ENCODE measurements around the gene HDGFL3.

HDGFL3 gene

DNA sequence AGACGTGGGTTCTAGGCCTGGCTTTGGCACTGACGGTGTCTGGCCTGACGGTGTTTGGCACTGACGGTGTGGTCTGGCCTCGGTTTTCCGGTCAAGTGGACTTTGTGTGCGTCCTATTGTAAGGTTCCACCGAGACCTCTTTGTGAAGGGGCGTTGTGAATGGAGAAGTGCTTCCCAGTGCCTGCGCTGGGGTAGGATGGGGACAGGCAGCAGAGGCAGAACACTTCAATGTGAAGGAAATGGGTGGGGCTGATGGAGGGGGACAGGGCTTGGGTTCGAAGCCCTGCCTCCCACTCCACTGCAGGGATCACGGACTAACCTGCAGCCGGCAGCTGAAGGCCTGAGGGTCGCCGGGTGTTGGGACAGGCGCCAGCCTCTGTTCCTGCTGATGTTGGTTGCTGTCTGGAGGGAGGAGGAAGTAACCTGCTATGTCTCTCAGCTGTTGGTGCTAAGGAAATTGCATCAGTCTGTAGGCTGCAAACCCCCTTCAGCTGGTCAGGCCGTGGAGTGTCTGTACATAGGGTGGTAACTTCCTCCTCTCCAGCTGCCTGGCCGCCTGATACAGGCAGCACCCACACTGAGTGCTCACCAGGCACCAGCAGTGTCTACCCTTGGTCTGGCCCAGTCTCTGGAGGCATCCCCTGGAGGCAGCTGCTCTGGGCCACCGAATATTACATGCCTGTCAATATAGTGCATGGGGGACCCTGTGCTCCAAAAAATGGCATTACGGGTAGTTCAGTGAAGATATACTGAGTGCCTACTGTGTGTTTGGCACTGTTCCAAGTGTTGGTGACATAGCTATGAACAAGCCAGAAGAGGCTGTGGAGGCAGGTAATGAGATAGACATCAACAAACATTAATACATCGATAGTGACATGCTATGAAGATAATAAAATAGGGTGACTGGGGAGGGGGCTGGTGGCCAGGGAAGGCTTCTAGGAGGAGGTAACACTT, 99.1 kb downstream of the HDGFL3 start:
- TF ChIP-seq GATA3 (IDR thresholded peaks at IDR 0.05; ENCODE audit: low read depth, low read length) (no peak), GATA2 (IDR thresholded peaks at IDR 0.05; ENCODE audit: low read depth, low read length) (no peak)

DNA sequence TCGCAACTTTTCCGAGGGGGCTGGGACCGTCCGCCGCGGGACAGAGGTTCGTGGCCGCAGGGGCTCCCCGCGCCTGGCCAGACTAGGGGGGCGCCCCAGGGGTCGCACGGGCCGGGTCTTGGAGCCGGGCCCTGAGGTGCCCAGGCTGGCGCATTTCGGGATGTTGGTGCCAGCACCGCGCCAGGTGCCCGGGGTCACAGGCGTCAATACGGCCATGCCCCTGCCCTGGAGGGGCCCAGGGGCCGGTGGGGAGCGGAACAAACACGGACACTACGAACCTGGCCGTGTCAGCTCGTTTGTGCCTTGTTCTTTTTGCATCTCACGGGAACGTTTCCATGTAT, 99.8 kb downstream of the HDGFL3 start:
- TF ChIP-seq GATA2 (IDR thresholded peaks at IDR 0.05; ENCODE audit: low read depth, low read length) (no peak), GATA3 (IDR thresholded peaks at IDR 0.05; ENCODE audit: low read depth, low read length) (no peak)

DNA sequence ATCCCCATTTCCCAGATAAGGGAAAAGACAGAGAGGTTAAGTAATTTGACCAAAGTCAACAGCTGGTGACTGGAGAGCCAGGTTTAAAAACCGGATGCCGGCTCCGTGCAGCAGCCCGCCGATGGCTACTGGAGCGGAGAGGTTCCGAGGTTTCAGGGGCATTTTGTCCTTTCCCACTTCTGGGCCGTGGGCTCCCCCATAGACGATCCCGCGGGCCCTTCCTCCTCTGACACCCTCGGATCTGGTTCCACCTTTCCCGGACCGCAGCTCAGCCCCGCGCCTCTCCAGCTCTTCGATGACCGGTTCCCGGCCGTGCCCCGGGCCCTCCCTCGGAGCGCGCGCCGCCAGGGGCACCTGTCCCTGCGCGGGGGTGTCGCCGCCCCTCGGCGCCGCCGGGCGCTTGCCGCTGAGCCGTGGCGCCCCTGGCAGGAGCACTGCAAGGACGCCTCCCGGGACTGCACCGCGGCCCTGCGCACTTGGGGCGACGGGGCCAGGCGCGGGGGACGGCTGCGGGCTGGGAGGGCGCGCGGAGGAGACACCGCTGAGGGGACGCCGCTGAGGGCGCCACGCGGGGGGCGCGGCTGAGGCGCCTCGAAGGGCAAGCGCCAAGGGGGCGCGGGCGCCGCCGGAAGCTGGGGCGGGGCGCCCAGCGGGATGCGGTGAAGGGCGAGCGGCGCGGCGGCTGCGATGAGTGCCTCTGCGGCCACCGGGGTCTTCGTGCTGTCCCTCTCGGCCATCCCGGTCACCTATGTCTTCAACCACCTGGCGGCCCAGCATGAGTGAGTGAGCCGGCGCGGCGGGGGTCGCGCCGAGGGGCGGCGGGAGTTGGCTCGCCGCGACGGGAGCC, 100.4 kb downstream of the HDGFL3 start, which contains the start of gene TM6SF1:
Gene TM6SF1, plus strand, starts transcription at position 652 of the 847 bp plus-strand sequence. Its CDS starts 36 bp downstream, at position 688.
- TF ChIP-seq GATA2 (IDR thresholded peaks at IDR 0.05; ENCODE audit: low read depth, low read length), result no peak
- TF ChIP-seq GATA3 (IDR thresholded peaks at IDR 0.05; ENCODE audit: low read depth, low read length), result no peak

DNA sequence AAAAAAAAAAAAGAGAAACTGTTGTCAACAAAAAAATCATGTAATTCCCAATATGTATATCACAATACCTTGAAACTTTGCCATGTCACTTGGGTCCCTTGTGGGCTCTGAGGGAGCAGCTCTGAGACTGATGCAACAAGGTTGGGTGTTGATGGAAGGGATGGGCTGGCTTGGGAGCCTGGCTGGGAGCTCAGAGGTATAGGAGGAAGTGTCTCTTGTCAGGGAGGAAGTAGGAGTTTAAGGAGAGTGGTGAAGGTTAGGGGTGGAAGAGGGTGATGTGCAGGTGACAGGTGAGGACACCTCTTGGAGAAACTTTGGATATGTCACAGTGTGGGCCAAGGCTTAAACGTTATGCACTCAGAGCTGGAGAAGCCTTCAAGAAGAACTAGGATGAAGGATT, 102.2 kb downstream of the HDGFL3 start:
- TF ChIP-seq GATA2 (IDR thresholded peaks at IDR 0.05; ENCODE audit: low read depth, low read length) (no peak), GATA3 (IDR thresholded peaks at IDR 0.05; ENCODE audit: low read depth, low read length) (no peak)

DNA sequence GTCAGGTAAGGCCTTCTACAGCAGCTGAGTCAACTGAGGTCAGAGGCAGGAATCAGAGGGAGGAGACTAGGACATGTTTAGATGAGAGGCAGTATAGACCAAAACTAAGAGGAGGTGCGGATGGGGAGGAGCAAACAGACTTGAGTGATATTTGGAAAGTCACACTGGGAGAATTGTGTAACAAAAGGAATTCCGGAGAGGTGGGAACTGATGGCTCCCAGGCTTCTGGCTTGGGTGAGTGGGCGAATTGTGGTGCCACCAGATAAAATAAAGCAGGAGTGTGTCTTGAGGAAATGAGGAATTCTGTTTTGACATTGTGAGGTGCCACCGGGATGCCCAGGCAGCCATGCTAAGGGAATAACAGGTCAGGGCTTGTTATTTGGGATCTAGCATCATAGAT, 103.5 kb downstream of the HDGFL3 start:
- TF ChIP-seq GATA3 (IDR thresholded peaks at IDR 0.05; ENCODE audit: low read depth, low read length) (no peak), GATA2 (IDR thresholded peaks at IDR 0.05; ENCODE audit: low read depth, low read length) (no peak)

DNA sequence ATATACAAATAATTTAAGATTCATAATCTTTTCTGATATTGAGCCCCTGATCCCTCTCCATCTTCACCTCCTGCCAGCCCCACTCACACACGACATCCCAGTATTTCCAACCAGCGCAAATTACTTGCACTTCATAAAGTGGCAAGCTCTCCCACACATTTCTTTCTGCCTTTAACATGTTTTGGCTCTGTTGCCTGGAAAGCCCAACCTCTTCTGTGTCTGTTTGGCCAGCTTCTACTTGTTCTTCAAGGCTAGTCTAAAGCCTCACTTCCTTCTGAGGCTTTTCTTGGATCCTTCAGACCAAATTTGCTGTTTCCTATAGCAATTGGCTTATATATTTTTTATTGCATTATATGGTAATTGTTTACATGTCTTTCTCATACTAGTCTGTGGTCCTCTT, 105.3 kb downstream of the HDGFL3 start:
- TF ChIP-seq GATA3 (IDR thresholded peaks at IDR 0.05; ENCODE audit: low read depth, low read length), result no peak
- TF ChIP-seq GATA2 (IDR thresholded peaks at IDR 0.05; ENCODE audit: low read depth, low read length), result no peak

DNA sequence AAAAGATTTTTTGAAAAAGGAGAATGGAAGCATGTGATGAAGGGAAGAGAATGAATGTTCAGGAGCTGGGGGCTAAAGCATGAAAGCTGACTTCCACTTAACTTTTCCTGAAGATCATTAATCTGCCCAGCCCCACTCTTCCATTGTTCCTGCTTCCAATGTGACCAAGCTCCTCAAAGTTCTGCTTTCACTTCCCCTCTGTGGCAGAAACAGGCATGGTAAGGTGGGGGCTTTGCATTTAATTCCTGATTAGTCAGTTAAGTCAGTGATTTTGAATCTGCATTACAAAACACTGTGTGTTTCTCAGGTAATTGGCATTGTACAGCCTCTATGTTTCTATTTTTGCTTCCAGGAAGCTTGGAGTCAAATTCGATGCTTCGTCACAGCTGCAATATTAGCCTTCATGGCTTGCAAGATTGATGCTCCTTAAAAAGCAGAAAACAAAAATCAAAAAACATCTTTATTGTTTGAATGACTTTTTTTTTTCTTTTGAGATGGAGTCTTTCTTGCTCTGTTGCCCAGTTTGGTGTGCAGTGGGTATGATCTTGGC, 107.5 kb downstream of the HDGFL3 start:
- no peak for TF ChIP-seq GATA2 (IDR thresholded peaks at IDR 0.05; ENCODE audit: low read depth, low read length)
- no peak for TF ChIP-seq GATA3 (IDR thresholded peaks at IDR 0.05; ENCODE audit: low read depth, low read length)

DNA sequence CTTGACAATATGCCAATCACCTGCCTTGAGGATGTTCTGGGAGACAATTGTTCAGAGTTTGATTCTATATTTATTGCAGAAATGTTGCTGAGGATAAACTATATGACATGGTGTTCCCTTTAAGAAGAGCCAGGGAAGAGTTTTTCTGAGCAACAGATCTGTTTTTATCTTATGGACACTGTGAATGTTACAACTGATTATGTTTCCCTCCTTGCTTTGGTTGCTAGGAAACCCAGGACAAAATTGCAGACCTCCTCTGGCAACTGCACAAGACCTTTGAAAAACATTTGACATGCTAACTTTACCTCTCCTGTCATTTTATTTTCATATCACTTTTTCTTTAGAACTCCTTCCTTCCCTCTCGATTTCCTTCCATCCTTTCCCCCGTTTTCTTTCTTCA, 108.3 kb downstream of the HDGFL3 start:
- TF ChIP-seq GATA2 (IDR thresholded peaks at IDR 0.05; ENCODE audit: low read depth, low read length) (no peak), GATA3 (IDR thresholded peaks at IDR 0.05; ENCODE audit: low read depth, low read length) (no peak)

DNA sequence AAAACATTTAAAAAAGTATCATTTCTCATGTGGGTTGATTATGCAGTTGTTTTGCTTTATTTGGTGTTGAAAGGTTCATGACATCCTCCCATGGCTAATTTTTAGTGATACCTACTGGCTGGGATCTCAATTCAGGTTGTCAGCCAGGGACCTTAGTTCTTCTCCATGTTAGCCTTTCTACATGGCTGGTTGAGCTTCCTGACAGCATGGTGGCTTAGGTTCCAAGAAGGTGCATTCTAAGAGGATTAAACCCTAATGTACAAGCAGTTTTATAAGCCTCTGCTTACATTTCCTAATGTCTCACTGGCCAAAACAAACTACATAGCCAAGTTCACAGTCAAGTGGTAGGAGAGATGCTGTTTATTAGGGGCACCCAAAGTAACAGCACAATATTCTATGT, 109.5 kb downstream of the HDGFL3 start:
- TF ChIP-seq GATA3 (IDR thresholded peaks at IDR 0.05; ENCODE audit: low read depth, low read length), result no peak
- TF ChIP-seq GATA2 (IDR thresholded peaks at IDR 0.05; ENCODE audit: low read depth, low read length), result no peak

DNA sequence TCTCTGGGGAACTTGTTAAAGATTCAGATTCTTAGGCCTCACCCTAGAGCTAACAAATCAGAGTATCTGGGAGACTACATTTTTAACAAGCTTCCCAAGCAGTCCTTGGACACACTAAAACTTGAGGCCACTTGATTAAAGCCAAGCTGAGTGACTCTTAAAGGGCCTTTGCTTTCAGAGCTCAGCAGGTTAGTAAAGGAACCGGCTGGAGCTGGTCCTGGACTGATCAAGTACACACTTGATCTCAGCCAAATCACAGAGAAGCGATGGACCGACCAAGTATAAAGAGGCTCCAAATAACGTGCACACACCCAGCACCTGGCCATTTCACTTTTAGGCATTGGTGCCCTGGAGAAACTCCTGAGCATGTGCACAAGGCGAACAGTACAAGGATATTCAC, 113.0 kb downstream of the HDGFL3 start:
- TF ChIP-seq GATA2 (IDR thresholded peaks at IDR 0.05; ENCODE audit: low read depth, low read length) (no peak), GATA3 (IDR thresholded peaks at IDR 0.05; ENCODE audit: low read depth, low read length) (no peak)

DNA sequence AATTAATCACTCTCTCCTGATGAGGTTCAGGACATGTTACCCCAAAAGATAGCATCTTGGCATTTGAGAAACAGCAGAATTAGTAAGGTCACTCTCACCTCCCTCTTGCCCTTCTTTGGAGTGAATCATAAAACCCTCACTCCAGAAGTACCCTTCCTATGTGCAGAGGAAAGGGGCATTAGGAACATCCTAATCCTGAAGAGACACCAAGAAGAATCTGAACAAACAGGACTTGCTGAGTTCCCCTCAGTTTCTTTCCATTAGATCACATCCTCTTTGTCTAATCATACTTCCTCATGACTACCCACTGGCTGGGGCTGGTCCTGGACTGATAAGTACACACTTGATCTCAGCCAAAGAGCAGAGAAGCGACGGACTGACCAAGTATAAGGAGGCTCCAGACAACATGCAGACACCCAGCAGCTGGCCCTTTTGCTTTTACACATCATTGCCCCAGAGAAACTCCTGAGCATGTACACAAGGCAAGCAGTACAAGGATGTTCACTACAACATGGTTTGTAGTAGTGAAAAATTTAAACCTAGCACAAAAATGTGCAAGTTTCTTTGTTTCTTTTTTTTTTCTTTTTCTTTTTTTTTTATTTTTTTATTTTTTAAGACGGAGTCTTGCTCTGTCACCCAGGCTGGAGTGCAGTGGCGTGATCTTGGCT, 115.2 kb downstream of the HDGFL3 start:
- TF ChIP-seq GATA3 (IDR thresholded peaks at IDR 0.05; ENCODE audit: low read depth, low read length) (no peak), GATA2 (IDR thresholded peaks at IDR 0.05; ENCODE audit: low read depth, low read length) (no peak)

DNA sequence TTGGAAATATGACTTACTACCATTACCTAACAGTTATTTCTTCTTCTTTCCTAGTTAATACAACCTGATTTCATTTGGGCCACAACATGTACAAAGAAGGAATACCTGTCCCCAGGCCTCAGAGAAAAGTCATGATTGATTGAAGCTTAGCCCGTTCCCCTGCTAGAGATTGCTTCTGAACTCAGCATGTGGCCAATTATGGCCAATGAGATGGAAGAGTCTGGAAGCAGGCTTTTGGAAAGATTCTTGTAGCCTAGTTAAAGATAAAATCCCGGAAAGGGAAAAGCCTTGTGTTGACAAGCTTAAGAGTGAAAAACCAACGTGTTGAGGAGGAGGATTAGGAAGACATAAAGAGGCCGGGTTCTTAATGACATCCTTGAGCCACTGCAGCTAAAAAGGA, 117.2 kb downstream of the HDGFL3 start:
- TF ChIP-seq GATA2 (IDR thresholded peaks at IDR 0.05; ENCODE audit: low read depth, low read length) (no peak), GATA3 (IDR thresholded peaks at IDR 0.05; ENCODE audit: low read depth, low read length) (no peak)

DNA sequence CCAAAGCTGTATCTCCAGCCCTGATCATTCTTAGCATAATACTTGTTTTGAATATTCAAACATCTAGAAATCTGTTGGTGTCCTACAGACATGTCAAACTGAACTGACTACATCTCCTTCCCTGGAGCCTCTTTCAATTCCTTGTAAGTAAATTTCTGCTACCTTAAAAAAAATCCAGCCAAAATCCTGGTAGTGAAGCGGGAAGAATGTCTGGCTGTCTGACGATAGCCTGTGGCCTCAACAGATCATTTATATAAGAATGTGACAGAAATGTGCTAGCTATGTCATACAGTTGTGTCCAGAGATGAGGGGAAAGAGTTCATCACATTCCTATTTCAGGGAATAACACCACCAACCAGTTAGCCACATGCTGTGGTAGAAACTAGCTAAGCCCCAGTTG, 118.7 kb downstream of the HDGFL3 start:
- TF ChIP-seq GATA2 (IDR thresholded peaks at IDR 0.05; ENCODE audit: low read depth, low read length), result no peak
- TF ChIP-seq GATA3 (IDR thresholded peaks at IDR 0.05; ENCODE audit: low read depth, low read length), result no peak

DNA sequence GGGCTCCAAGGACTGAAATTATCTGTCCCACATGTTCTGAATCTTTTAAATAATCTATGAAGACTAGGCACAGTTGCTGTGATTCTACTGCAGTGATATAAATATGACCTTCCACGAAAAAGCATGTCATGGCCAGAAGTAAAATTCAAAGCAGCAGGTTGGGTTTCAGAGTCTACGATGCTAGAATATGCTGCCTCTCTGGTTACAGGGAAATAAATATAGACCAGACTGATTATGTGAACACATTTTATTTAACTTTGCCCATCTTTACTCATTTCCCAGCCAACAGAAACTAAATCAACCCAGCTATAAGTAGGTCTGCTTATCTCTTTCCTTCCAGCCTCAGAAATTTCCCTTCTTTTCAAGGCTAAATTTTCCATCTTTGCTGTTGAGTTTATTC, 120.0 kb downstream of the HDGFL3 start:
- TF ChIP-seq GATA3 (IDR thresholded peaks at IDR 0.05; ENCODE audit: low read depth, low read length), result no peak
- TF ChIP-seq GATA2 (IDR thresholded peaks at IDR 0.05; ENCODE audit: low read depth, low read length), result no peak

All from SH-SY5Y (cell line).